IPS-11a (cell line): ENCODE measurements around the gene ST8SIA4.

Experiments
- H3K4me3 ChIP-seq: one replicate; pipeline ENCODE4 v1.5.1; 2013; ENCODE audit warnings: low read depth, low read length, control low read depth

The ST8SIA4 gene

DNA sequence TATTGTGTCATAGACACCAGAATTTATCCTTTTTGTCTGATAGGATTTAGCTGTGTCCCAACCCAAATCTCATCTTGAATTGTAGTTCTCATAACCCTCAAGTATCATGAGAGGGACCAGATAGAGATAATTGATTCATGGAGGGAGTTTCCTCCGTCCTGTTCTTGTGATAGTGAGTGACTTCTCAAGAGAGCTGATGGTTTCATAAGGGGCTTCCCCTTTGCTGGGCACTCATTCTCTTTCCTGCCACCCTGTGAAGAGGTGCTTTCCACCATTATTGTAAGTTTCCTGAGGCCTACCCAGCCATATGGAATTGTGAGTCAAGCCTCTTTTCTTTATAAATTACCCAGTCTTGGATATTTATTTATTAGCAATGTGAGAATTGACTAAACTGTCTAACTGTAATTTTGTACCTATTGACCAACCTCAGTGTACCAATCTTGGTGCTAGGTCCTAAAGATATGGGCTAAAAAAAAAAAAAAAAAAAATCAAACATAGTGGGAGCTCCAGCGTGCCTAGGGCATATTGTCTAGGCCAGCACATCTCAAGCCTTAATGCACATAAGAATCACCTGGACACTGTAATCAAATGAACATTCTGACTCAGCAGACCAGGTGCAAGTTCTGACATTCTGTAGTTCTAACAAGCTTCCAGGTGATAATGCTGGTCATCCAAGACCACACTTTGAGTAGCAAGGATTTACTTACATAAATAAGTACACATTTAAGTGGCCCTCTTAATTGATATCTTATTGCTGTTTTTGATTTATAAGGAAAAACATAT, 30.5 kb downstream of the ST8SIA4 start:
- no peak overlapping the region for H3K4me3 ChIP-seq

DNA sequence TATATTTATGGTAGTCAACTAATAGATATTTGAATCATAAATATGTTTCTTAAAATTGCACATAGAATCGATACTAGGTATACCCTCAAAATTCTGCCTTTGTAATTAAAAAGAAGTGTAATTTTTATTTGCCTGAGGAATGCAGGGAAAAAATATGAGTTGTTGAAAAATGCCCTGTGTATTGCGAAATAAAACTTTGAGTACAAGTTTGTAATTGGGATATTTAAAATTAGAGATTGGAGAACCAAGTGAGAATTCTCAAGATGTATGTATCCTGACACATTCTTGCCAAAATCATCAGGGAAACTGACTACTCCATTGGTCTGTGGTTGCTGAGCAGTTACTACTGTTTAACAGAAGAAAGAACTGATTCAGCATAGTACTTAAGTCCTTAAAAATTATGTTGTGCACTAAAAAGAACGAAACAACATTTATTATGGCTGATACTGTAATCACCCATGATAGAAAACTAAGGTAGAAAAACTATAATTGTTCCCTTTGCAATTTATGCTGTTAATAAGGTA, 36.0 kb downstream of the ST8SIA4 start:
- no peak overlapping the region for H3K4me3 ChIP-seq

DNA sequence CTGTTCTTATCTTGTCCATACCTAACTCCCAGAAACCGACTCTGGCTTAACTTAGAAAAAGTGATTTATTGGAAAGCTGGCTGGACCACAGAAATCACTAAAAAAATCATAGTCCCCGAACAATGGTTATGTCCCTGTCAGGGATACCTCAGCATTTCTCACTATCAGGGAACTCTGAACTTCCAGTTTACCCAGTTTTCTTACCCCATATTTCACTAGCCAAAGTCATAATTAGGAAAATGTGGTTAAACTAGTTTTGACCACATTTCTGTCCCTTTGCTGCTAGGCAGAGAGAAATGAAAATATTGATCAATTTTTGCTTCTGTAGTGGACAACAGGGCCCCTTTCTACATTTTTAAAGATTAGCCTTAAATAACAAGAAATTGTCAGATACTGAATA, 38.2 kb downstream of the ST8SIA4 start:
- no peak overlapping the region for H3K4me3 ChIP-seq

DNA sequence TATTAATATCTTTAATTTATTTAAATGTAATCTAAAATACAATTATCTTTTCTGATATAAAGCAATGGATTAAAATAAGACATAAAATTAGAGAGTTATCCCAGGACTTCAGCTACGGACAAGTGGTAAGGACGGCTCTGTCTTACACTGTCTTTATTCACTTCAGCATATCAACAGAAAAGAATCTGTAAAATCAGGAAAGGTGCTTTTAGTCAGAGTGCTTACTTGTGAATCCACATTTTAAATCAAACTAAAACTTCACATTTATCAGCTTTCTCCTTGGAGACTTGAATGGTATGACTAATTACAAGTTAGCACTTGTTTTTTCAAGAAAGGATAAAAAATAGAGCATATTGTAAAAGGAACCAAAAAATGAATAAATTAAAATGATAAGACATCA, 39.3 kb downstream of the ST8SIA4 start:
- H3K4me3 ChIP-seq, result no peak overlapping the region

DNA sequence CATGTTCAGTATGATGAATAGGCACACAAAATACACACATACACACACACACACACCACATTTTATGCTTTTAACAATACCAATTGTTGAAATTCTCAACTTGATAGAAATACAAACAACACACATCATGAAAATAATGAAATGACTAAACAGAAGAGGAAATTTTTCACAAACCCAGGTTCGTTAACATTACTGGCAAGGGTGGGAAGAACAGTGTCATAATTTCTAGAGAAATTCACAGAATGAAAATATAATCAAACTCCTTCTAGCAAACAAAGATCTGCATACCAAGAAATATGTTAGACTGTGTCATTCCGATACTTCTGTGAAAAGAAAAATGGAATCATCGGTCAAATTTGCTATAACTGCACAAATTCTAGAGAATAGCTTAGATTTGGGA, 41.9 kb downstream of the ST8SIA4 start:
- no peak overlapping the region for H3K4me3 ChIP-seq

DNA sequence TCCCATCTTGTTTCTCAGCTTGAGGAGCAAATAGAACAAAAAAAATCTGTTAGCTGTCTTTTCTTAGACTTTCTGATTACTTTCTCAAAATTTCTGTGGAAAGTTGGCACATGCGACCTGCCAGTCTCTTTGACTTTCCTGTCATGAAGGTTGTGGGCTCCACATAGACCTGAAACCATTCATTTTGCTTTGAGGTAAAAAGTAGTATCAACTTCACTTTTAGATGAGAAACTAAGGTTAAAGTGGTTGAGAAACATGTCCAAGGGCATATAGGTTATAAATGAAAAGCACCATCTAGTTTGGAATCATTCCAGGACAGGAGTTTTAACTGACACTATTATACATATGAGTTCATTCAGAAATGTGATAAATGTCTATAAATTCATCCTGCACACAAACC, 42.7 kb downstream of the ST8SIA4 start:
- H3K4me3 ChIP-seq, result no peak overlapping the region

DNA sequence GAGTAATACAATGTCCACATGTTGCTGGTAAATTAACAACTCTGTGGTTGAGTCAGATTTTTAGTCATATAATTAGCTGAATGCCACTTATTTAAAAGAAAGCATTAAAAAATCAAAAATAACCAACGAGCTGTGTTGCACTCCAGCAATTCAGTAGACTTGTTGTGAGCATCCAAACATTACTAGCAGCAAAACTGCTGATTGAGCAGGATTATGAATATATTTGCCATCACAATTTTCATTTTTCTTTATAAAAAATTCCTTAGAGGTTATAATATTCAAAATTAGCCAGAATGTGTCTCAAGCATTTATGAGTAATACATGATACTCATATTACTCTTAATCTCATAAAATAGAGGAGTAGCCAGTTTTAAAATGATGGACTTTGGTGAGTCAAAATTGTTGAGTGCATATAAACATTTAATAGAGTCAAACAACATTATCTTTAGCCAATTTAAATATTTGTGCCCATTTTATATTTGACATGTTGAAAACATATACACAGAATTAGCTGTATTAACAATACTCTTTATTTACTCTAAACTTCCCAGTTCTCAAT, 44.0 kb downstream of the ST8SIA4 start:
- H3K4me3 ChIP-seq, result no peak overlapping the region

DNA sequence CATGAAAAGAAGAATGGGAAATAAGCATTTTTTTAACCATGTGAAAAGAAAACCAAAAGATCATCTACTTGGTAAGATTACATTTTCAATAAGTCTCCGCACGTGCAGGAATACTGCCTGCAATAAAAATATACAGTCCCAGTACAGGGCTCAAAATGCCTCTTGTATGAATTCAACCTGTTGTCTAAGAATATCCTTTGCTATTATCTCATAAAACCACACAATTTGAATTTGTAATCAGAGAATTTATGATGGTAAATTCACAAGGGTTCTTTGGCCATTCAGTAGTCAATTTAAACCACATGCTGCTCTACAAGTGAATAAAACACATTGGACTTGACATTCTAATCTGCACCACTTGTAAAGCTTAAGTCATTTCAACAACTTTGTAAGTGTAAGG, 46.6 kb downstream of the ST8SIA4 start:
- H3K4me3 ChIP-seq, result no peak overlapping the region

DNA sequence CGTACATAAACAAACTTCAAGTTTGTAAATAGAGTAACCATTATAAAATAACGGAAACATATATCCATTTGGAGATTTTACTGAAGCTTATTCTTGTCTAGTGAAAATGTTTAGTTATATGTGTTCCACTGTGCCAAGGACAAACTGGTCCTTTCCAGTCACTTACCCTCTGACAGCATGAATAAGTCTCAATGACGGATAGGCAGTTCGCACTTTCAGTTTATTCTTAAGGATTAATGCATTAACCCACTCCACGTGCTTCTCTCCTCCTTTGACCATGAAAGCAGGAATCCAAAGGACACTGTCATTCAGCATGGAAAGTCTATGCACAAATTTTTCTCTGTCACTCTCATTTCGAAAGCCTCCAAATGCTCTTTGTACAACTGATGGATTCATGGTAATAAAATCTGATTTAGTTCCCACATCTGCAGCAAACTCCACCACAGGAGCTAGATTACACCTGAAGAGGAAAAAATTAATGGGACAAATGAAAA, 47.1 kb downstream of the ST8SIA4 start:
- H3K4me3 ChIP-seq, result no peak overlapping the region

DNA sequence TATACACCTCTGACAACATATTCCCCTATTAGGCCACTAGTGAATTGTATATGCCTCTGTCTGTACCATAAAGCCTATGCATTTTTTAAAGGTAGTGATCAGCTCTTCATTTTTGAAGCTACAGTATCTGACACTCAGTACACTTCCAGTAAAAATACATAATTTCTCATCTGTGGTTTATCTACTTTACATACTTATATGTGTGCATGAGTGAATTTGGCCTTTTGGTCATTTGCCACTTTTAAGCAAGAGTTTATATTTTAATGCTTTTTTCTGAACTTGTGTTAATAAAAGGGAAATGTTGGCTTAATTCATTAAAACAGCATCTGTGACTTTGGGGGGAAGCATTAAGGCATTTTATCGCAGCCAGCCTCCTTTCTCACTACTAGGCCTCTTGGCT, 47.8 kb downstream of the ST8SIA4 start:
- H3K4me3 ChIP-seq, result no peak overlapping the region

DNA sequence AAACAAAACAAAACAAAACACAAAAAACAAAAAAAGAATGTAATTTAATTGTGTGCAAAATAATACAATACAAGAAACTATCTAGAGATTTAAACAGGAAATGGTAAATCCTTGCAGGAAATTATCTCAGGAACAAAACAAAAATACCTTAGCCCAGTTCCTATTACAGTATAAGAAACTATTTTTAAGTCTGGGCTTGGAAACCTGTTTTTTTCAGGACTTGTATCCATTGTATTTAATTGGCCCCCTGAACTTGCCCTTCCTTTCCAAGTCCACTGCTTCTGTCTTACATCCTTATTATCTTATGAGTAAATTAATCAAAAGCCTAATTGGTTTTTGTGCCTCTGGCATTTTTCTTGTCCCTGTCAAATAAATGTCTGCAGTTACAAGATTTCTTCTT, 48.5 kb downstream of the ST8SIA4 start:
- H3K4me3 ChIP-seq, result no peak overlapping the region

DNA sequence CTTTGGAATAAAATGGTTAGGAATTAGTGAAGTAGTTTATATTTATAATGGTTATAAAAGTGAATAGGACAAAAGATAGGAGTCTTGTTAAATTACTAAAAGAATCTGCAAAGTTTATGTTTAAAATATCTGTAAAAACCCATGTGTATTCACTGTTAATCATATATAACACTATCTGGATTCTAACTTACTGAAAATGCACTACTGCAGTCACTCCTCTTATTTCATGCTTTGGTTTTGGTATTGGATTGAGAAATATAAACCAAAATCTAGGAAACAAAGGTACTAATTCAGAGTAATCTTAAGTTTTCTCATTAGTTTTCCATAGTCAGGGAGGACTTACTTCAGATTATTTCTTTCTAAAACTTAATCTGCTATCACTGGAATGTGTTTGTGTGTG, 49.5 kb downstream of the ST8SIA4 start:
- no peak overlapping the region for H3K4me3 ChIP-seq

DNA sequence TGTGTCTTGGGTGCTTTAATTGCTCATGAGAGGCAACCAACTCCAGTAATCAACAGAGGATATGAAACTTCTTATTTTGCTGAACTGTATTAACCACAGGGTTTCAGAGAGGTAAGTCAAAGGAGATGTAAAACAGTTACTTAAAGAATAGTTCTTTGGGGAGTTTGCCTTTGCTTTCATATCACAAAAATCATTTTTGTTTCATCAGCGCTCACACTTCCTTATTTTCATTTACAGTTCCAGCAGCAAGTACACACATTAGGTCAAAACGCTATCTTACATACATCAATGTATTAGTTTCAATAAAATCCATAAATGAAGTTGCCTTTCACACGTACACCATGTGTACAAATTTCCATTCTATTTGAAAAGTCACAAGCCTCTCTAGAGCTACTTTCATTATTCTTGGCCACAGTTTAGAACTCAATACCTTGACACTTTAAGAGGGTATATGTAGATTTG, 50.1 kb downstream of the ST8SIA4 start:
- H3K4me3 ChIP-seq, result no peak overlapping the region

DNA sequence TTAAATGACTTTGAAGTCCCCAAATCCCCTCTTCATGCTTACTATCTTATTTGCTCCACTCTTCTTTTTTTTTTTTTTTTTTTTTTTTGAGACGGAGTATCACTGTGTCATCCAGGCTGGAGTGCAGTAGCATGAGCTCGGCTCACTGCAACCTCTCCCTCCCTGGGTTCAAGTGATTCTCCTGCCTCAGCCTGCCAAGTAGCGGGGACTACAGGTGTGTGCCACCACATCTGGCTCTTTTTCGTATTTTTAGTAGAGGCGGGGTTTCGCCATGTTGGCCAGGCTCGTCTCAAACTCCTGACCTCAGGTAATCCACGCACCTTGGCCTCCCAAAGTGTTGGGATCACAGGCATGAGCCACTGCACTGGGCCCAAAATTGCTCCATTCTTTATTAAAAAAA, 51.0 kb downstream of the ST8SIA4 start:
- no peak overlapping the region for H3K4me3 ChIP-seq

DNA sequence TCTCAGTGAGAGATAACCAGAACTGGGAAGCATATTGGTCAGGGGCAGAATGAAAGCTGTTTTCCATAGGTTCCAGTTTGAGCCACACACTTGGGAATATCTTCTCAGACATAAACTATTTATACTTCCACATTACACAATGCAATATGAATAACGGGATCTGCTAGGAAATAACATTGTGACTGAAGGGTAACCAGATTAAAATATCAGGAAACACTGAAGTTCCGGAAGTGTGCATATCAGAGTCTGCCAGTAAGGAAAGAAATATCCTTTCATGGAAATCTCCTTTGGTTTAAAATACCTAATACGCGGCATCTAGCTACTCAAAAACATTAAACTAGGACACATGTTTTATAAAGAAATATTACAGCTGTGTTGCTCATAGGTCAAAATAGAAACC, 56.3 kb downstream of the ST8SIA4 start:
- H3K4me3 ChIP-seq, result no peak overlapping the region

DNA sequence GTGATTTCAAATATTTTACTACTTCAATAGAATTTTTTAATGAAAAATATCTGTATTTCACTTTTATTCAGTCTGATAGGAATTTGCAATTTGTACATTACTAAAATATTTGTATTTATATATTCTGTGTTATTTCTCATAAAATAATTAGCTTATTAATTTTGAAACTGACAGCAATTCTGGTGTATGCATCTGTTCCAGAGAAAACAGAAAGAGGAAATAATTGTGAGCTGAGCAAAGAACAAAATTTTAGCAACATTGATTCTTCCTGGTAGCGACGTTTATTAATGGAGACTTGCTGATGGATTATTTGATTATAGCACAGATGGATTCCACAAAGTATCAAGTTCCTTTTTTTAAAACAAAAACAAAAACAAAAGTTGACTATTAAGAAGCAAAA, 61.0 kb downstream of the ST8SIA4 start:
- no peak overlapping the region for H3K4me3 ChIP-seq

DNA sequence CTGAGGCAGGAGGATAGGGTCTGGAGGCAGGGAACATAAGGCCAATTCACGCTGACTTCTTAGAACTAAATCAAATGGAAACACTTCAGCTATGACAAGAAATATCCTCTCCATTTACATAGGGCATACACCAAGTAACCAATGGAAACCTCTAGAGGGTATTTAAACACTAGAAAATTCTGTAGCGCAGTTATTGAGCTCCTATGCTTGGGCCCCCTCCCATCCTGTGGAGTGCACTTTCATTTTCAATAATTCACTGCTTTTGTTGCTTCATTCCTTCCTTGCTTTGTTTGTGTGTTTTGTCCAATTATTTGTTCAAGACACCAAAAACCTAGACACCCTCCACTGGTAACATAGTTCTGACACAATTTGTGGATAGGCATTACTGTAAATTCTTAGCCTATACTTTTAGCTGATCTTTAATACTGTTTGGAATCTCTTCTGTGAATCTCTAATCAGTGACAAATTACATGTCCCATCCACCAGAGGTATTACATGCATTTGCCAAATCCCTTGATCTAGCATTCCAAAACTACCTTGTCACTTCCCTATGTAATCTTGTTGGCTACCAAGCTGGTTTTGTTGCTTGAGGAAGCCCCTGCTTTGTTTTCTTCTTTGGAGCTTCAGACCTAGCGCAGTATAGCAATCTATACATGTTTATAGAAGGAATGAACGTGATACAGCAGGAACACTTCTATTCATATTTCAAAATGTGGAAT, 61.6 kb downstream of the ST8SIA4 start:
- H3K4me3 ChIP-seq, result no peak overlapping the region

DNA sequence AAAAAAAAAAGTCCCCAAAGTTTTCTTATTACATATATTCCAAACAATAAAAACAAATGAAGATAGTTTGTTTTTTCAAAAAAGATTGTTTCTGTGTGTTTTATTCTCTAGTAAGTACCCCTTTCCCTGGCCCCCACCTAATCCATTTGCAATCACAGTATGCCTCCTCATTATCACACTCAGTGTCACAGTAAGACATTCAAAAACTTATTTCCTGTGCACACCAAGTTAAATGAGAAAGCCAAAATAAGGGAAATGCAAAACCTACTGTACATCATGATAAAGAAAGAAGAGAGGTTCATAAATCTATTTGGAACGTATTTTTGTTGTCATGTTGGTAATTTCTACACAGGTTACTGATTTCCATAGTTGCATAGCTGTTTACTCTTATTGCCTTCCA, 62.3 kb downstream of the ST8SIA4 start:
- H3K4me3 ChIP-seq, result no peak overlapping the region

DNA sequence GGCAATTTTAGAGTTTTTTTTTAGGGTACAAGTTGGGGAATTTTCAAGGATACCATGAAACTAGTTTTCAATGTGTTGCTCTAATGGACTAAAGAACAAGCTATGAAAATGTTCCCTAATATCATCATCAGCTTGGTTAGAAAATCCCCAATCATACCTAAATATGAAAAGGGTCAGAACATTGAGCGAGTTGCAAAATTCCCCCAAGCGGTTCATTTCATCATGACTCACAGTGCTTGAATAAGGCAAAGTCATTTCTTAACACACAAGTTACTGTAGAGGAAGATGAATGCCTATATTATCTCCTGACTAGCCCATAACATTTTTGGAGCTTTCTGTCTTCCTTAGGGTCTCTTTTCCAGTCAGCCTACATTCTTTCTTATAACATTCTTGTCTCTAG, 62.7 kb downstream of the ST8SIA4 start:
- no peak overlapping the region for H3K4me3 ChIP-seq

DNA sequence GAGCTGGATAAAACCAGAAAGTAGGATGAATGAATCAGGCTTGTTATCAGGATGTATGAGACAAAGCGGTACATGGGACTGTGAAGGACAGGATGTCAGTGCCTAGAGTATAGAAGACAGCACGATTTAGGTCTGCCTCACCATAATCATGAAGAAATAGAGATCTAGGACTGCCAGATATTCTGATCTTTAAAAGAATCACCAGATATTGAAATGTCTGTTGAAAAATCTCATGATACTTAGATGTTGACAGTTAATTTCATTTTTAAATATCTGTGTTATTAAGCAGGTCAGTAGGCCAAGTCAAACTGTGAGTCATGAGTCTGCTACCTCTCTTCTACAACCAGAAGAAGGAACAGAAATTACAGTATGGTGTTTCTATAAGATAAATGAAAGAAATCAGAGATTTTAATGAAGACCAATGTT, 65.0 kb downstream of the ST8SIA4 start:
- H3K4me3 ChIP-seq, result no peak overlapping the region

DNA sequence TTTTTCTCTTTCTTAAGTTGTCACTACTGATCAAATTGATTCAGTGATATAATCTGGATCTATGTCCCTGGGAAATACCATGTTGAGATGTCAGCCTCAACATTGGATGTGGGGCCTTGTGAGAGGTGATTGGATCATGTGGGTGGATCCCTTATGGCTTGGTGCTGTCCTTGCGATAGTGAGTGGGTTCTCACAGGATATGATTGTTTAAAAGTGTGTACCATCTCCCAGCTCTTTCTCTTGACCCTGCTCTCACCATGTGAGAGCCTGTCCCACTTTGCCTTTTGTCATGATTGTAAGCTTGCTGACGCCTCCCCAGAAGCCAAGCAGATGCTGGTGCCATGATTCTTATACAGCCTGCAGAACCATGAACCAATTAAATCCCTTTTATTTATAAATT, 68.6 kb downstream of the ST8SIA4 start:
- no peak overlapping the region for H3K4me3 ChIP-seq
